Kidney epithelial cell (primary cell): ENCODE measurements around the gene FHOD3. TPM values are rescaled to one million over a fixed set of nuclear protein-coding genes. Genes with fewer than 3 reads are reported as not detected.

ENCODE experiments used
- DNase-seq: peaks from one replicate; pipeline ENCODE4 v3.0.0-alpha.2; 2010; ENCODE audit warnings: low read depth
- H3K27me3 ChIP-seq: 2 replicates; pipeline ENCODE4 v1.6.0; 2011; ENCODE audit warnings: low read length; ENCODE audit not compliant: control insufficient read depth, insufficient read depth
- H3K36me3 ChIP-seq: 2 replicates; pipeline ENCODE4 v1.5.1; 2011; ENCODE audit warnings: low read length; ENCODE audit not compliant: control insufficient read depth, insufficient read depth
- H3K4me3 ChIP-seq: 2 replicates; pipeline ENCODE4 v1.5.1; 2011; ENCODE audit warnings: low read depth, mild to moderate bottlenecking, control low read depth, low read length
- CTCF ChIP-seq: IDR thresholded peaks from 2 replicates; pipeline ENCODE4 v1.5.1; 2011; ENCODE audit warnings: mild to moderate bottlenecking, moderate library complexity, low read length, control low read depth, inconsistent platforms; ENCODE audit not compliant: insufficient read depth, poor library complexity, severe bottlenecking
- total RNA-seq: library from RNA; depleted of rRNA; stranded (reverse); fragments of >200 nt; gene quantifications from 2 replicates; pipeline ENCODE4 v1.2.3, GENCODE V29; 2015

Gene FHOD3
- total RNA-seq, 1 donor from 2014 or later = 47.2 TPM

DNA sequence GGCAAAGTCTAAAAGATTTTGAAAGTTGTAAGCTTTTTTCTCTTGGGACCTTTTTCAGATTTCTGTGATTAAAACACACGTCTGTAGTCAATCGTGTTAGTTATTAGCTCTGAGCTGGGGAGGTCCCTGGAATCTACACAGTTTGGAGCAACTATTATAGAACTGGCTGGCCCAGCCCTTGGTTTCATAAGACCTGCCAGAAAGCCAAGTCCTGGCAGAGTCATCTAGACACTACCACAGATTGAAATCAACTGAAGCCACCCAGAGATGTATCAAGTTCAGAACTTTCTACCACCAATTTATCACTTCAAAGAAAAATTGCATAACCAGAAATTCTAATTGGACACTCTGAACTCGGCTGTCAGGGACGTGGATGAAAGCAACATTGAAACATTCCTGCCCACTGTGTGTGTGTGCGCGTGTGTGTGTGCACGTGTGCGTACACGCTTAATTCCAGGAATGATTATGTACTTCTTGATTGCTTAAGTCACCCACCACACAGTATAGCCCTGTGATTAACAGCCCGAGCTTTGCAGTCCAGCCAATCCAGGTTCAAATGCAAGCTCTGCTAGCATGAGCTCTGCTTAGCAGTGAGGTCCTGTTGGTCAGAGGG lies 405.0 kb downstream of the FHOD3 start:
- no peak for DNase-seq
- no peaks in the 10 kb centered on the region for H3K36me3 ChIP-seq
- H3K4me3 ChIP-seq = no peak overlapping the region
- no peak for TF ChIP-seq CTCF
- no peaks in the 10 kb centered on the region for H3K27me3 ChIP-seq

GRCh38 chr18:36704156-36704555 lies 406.6 kb downstream of the FHOD3 start:
- no peak for TF ChIP-seq CTCF
- no peaks in the 10 kb centered on the region for H3K36me3 ChIP-seq
- no peak for DNase-seq
- H3K27me3 ChIP-seq = no peaks in the 10 kb centered on the region
- no peak overlapping the region for H3K4me3 ChIP-seq

DNA sequence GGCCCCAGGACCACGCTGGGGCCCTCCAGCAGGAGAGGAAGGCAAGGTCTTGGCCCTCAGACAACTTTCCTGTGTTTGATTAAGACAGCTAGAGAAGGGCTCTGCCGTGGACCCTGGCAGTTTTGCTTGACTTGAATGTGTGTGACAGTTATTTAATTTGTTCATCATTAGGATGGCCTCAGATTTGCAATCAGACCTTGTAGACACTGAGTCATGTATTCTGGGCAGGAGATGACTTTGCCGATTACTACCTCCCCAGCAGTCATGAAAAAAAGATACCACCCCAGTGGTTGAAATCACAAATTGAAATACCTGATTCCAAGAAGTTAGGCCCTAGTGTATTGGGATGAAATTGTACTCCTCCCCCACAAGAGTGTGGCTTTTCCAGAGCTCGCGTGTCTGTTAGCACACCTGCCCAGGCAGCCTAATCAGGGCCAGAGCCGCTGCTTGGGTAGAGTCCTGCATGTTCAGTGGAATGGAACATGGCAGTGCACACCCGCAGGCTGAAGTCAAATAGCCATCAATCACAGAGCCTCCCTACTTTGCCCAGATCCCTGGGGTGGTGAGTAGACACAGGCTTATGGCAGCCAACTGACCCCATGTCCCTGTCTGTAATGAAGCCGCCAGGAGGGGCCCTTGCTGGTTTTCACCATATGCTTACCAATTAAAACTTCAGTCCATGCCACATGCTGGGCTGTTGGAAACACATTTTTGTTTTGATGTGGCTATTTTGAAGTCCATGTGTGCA lies 408.8 kb downstream of the FHOD3 start:
- H3K36me3 ChIP-seq = peaks cover 2% of the 10 kb centered on the region
- no peak for TF ChIP-seq CTCF
- peak; percentile 34 for DNase-seq
- no peaks in the 10 kb centered on the region for H3K27me3 ChIP-seq
- H3K4me3 ChIP-seq = no peak overlapping the region

DNA sequence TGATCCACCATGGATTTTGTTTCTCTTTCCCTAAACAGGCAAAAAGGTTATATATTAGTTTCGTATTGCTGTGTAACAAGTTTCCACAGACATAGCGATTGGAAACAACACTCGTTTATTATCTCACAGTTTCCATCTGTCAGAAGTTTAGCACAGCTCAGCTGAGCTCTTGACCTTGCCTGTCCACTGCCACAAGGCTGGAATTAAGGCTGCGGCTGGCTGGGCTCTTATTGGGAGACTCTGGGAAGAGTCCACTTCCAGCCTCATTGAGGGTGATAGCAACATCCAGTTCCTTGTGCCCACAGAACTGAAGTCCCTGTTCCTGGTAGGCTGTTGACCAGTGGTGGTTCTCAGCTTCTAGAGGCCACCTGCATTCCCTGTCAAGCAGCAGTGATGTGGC lies 410.9 kb downstream of the FHOD3 start:
- Histone ChIP-seq H3K36me3 (peaks cover 2% of the 10 kb centered on the region), H3K27me3 (no peaks in the 10 kb centered on the region), H3K4me3 (no peak overlapping the region)
- no peak for TF ChIP-seq CTCF
- DNase-seq = no peak

DNA sequence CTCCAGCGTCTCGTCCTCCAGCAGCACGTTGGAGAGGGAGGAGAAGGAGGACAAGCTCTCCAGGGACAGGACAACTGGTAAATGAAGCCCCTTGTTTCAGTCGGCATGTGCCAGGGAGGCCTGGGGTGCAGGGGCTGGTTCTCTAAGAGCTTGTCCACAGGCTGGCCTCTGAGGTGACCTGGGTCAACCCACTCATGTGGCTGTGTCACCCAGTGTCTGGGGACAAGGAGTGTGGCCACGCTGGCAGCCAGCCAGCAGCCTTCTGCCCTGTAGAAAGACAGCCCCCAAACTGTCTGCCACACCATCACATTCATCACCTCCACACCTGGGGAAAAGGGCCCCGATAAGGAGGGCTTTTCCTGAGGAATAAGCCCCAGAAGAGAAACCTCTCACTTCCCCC lies 411.8 kb downstream of the FHOD3 start:
- Histone ChIP-seq H3K4me3 (no peak overlapping the region), H3K27me3 (no peaks in the 10 kb centered on the region), H3K36me3 (peaks cover 2% of the 10 kb centered on the region)
- DNase-seq = no peak
- no peak for TF ChIP-seq CTCF
